G401 (cell line): ENCODE data around the gene NOTCH2. TPM values are rescaled to one million over a fixed set of nuclear protein-coding genes. Genes with fewer than 3 reads are reported as not detected.

ENCODE experiments used
- DNase-seq: peaks from one replicate; pipeline ENCODE4 v3.0.0-alpha.2; 2015; ENCODE audit warnings: low spot score
- in situ Hi-C: cut with HindIII; loops from 2 replicates; pipeline ENCODE4 v1.10.0; 2016; ENCODE audit warnings: low sequenced_read_pairs, mixed read lengths
- total RNA-seq: library from RNA; depleted of rRNA; stranded (reverse); fragments of >200 nt; shearing (Covaris generic); gene quantifications from 2 replicates; pipeline ENCODE4 v1.2.3, GENCODE V29; 2014; rRNA removed

NOTCH2 gene
- total RNA-seq, 1 experiment from 2014 or later, result 58.2 TPM

- in situ Hi-C loops, result no loop called here
These were observed 203.8 kb downstream of the NOTCH2 start for GRCh38 chr1:119865627-119866026.

GRCh38 chr1:119862276-119862675 is 207.2 kb downstream of the NOTCH2 start:
- in situ Hi-C loops, result no loop called here
- no peak for DNase-seq

More at GRCh38 chr1:119865627-119866026, 203.8 kb downstream of the NOTCH2 start:
- DNase-seq, result no peak

Other genes starting within 250 kb of the NOTCH2 start
- not detected in 2 replicates for gene ADAM30, start 173.1 kb downstream of the NOTCH2 start, total RNA-seq
- gene SEC22B, start 106.9 kb upstream of the NOTCH2 start, total RNA-seq, result 4.9 and 5.1 TPM in 2 replicates